ENCODE measurements around the gene SPATS2. TPM values are rescaled to one million over a fixed set of nuclear protein-coding genes. Genes with fewer than 3 reads are reported as not detected.

The SPATS2 gene
- total and polyA plus RNA-seq, 2 donors (not counting 1 experiment from before 2014, with no cell fraction given): 11.3 to 21.5 TPM

GRCh38 chr12:49352351-49352750 lies 14.9 kb upstream of the SPATS2 start:
- Histone ChIP-seq H3K27me3 (replicated peaks in 1 of 4; ENCODE audit: control extremely low read depth in 1 of 4, control insufficient read depth in 3 of 4, insufficient read depth in 4 of 4, low read length in 3 of 4) (peaks cover 0 to 54% (median 42%) of the 10 kb centered on the region in 4 experiments), H2AFZ (ENCODE audit: insufficient read depth, low read depth, low read length, poor library complexity, severe bottlenecking) (no peak overlapping the region), H4K20me1 (ENCODE audit: control insufficient read depth, insufficient read depth, low read length, poor library complexity, severe bottlenecking) (peaks cover 2% of the 10 kb centered on the region), H3K9ac (ENCODE audit: low read length) (no peak overlapping the region), H3K36me3 (replicated peaks in 1 of 2; ENCODE audit: control extremely low read depth in 1 of 2, control insufficient read depth in 1 of 2, extremely low read depth in 1 of 2, insufficient read depth in 2 of 2, low read length in 1 of 2) (no peaks in the 10 kb centered on the region), H3K27ac (ENCODE audit: low read length in 2 of 2) (no peak overlapping the region), H3K4me1 (ENCODE audit: control insufficient read depth in 2 of 2, insufficient read depth in 2 of 2, low read length in 2 of 2) (peaks cover 10 to 15% of the 10 kb centered on the region in 2 donors), H3K79me2 (ENCODE audit: control insufficient read depth, insufficient read depth, low read length) (no peaks in the 10 kb centered on the region), H3K4me2 (replicated peaks; ENCODE audit: low read depth, low read length, poor library complexity, severe bottlenecking) (no peak overlapping the region), H3K4me3 (ENCODE audit: control extremely low read depth in 1 of 5, extremely low read depth in 1 of 5, insufficient read depth in 1 of 5, low read depth in 2 of 5, low read length in 4 of 5) (no peak overlapping the region), H3K9me3 (ENCODE audit: control extremely low read depth in 1 of 3, control insufficient read depth in 2 of 3, insufficient read depth in 1 of 3, low read length in 2 of 3) (peaks cover 0 to 8% (median 0%) of the 10 kb centered on the region in 3 donors)
- no peak overlapping the region for H3K27ac Mint-ChIP-seq
- intact Hi-C loops (cut with micrococcal nuclease): no loop called here
- TF ChIP-seq EZH2 (IDR thresholded peaks at IDR 0.05; ENCODE audit: borderline replicate concordance, insufficient read depth, low read depth, low read length, poor library complexity, severe bottlenecking): no peak
- TF ChIP-seq CTCF (IDR thresholded peaks at IDR 0.05): no peak
- WGBS (ENCODE audit: insufficient coverage): no CpG with 5 or more reads among the region's 2 CpGs
- CTCF ChIA-PET: interaction anchor here (0.6 to 22.4 kb wide), 8 partner anchors 9 to 199 kb away, joined by 3 to 729 read pairs (median 4); no protein-coding TSS in a partner anchor
- no peak for ATAC-seq (ENCODE audit: low read depth)
- POLR2A ChIA-PET: no interaction called here
- H3K27me3 Mint-ChIP-seq: peaks cover 50% of the 10 kb centered on the region
- DNase-seq: no peak
- H3K4me3 Mint-ChIP-seq: no peak overlapping the region
- peaks cover 11% of the 10 kb centered on the region for H3K4me1 Mint-ChIP-seq
- no peaks in the 10 kb centered on the region for H3K9me3 Mint-ChIP-seq (ENCODE audit: insufficient read depth)

- Histone ChIP-seq H3K36me3 (replicated peaks in 1 of 2; ENCODE audit: control extremely low read depth in 1 of 2, control insufficient read depth in 1 of 2, extremely low read depth in 1 of 2, insufficient read depth in 2 of 2, low read length in 1 of 2) (no peaks in the 10 kb centered on the region), H3K79me2 (ENCODE audit: control insufficient read depth, insufficient read depth, low read length) (no peaks in the 10 kb centered on the region), H3K4me3 (ENCODE audit: control extremely low read depth in 1 of 5, extremely low read depth in 1 of 5, insufficient read depth in 1 of 5, low read depth in 2 of 5, low read length in 4 of 5) (no peak overlapping the region), H3K9me3 (ENCODE audit: control extremely low read depth in 1 of 3, control insufficient read depth in 2 of 3, insufficient read depth in 1 of 3, low read length in 2 of 3) (no peaks in the 10 kb centered on the region), H3K4me2 (replicated peaks; ENCODE audit: low read depth, low read length, poor library complexity, severe bottlenecking) (no peak overlapping the region), H3K27ac (ENCODE audit: low read length in 2 of 2) (no peak overlapping the region), H2AFZ (ENCODE audit: insufficient read depth, low read depth, low read length, poor library complexity, severe bottlenecking) (no peak overlapping the region), H3K9ac (ENCODE audit: low read length) (no peak overlapping the region), H3K4me1 (ENCODE audit: control insufficient read depth in 2 of 2, insufficient read depth in 2 of 2, low read length in 2 of 2) (peaks cover 3 to 5% of the 10 kb centered on the region in 2 donors), H3K27me3 (replicated peaks in 1 of 4; ENCODE audit: control extremely low read depth in 1 of 4, control insufficient read depth in 3 of 4, insufficient read depth in 4 of 4, low read length in 3 of 4) (peaks cover 0 to 28% (median 18%) of the 10 kb centered on the region in 4 experiments), H4K20me1 (ENCODE audit: control insufficient read depth, insufficient read depth, low read length, poor library complexity, severe bottlenecking) (no peaks in the 10 kb centered on the region)
- Mint-ChIP-seq H3K4me3 (no peak overlapping the region), H3K9me3 (ENCODE audit: insufficient read depth) (no peaks in the 10 kb centered on the region), H3K4me1 (peaks cover 2% of the 10 kb centered on the region), H3K27me3 (peaks cover 42% of the 10 kb centered on the region), H3K27ac (no peak overlapping the region)
- intact Hi-C loops (cut with micrococcal nuclease): loop anchor here (5.0 kb wide), 1 partner anchor 36 kb away; no protein-coding TSS in a partner anchor
- WGBS (ENCODE audit: insufficient coverage): 98% methylated on average over 6 of the region's 10 CpGs
- ChIA-PET CTCF (interaction anchor here (1.7 to 22.4 kb wide), 5 partner anchors 12 to 159 kb away, joined by 3 to 729 read pairs (median 67); partner anchors contain the start of genes PRPH and SPATS2), POLR2A (no interaction called here)
- TF ChIP-seq CTCF (IDR thresholded peaks at IDR 0.05) (no peak), EZH2 (IDR thresholded peaks at IDR 0.05; ENCODE audit: borderline replicate concordance, insufficient read depth, low read depth, low read length, poor library complexity, severe bottlenecking) (no peak)
- ATAC-seq (ENCODE audit: low read depth) (no peak), DNase-seq (no peak)
Measured at GRCh38 chr12:49355913-49356312, 11.3 kb upstream of the SPATS2 start.
